ENCODE results near the gene PIP5K1A.

- TF ChIP-seq CTCF (IDR thresholded peaks at IDR 0.05) (no peak), EP300 (IDR thresholded peaks at IDR 0.05) (no peak), POLR2AphosphoS5 (IDR thresholded peaks at IDR 0.05) (no peak), POLR2A (IDR thresholded peaks at IDR 0.05) (no peak)
These were observed 89.6 kb downstream of the PIP5K1A start for GRCh38 chr1:151287767-151288500.
